ENCODE data around the gene PAFAH1B1. TPM values are rescaled to one million over a fixed set of nuclear protein-coding genes. Genes with fewer than 3 reads are reported as not detected.
"Not testable (repeated sequence)": the region's sequence is repeated elsewhere in the genome, so short reads cannot be mapped to it uniquely, and the experiment has no call there.

The PAFAH1B1 gene
- total and polyA plus RNA-seq, 5 donors = 39.1 to 128 (median 104) TPM

- Histone ChIP-seq H3K27me3 (ENCODE audit: control insufficient read depth, insufficient read depth) (no peaks in the 10 kb centered on the region), H3K4me3 (ENCODE audit: low read length) (no peak overlapping the region), H3K4me1 (ENCODE audit: control insufficient read depth, insufficient read depth, low read length) (no peaks in the 10 kb centered on the region), H3K27ac (ENCODE audit: low read length) (no peak overlapping the region), H3K9me3 (ENCODE audit: control insufficient read depth, low read length) (no peaks in the 10 kb centered on the region)
- intact Hi-C loops (cut with DNase I) = no loop called here
- DNase-seq = peak in 1 of 3 donors; percentile 55
- ATAC-seq = no peak
- WGBS = 94% methylated on average over 62 of the region's 62 CpGs
Measured at GRCh38 chr17:2691069-2691871, 97.8 kb downstream of the PAFAH1B1 start.

GRCh38 chr17:2691965-2692780 lies 98.7 kb downstream of the PAFAH1B1 start:
- intact Hi-C loops (cut with DNase I) = no loop called here
- DNase-seq = peak; percentile 16 to 71 (median 58)
- Histone ChIP-seq H3K4me3 (ENCODE audit: low read length) (no peak overlapping the region), H3K27me3 (ENCODE audit: control insufficient read depth, insufficient read depth) (no peaks in the 10 kb centered on the region), H3K9me3 (ENCODE audit: control insufficient read depth, low read length) (no peaks in the 10 kb centered on the region), H3K27ac (ENCODE audit: low read length) (no peak overlapping the region), H3K4me1 (ENCODE audit: control insufficient read depth, insufficient read depth, low read length) (no peaks in the 10 kb centered on the region)
- WGBS = 90% methylated on average over 66 of the region's 71 CpGs
- no peak for ATAC-seq

GRCh38 chr17:2692781-2693135 lies 99.3 kb downstream of the PAFAH1B1 start:
- no peaks in the 10 kb centered on the region for H3K27me3 ChIP-seq (ENCODE audit: control insufficient read depth, insufficient read depth)
- 97% methylated on average over 14 of the region's 14 CpGs for WGBS
- DNase-seq (no peak), ATAC-seq (no peak)
- H3K4me3 ChIP-seq (ENCODE audit: low read length) = no peak overlapping the region
- intact Hi-C loops (cut with DNase I) = no loop called here
- no peak overlapping the region for H3K27ac ChIP-seq (ENCODE audit: low read length)
- H3K9me3 ChIP-seq (ENCODE audit: control insufficient read depth, low read length) = no peaks in the 10 kb centered on the region
- H3K4me1 ChIP-seq (ENCODE audit: control insufficient read depth, insufficient read depth, low read length) = no peaks in the 10 kb centered on the region

- ATAC-seq (no peak), DNase-seq (peak in 1 of 3 donors; percentile 46)
- Histone ChIP-seq H3K4me1 (ENCODE audit: control insufficient read depth, insufficient read depth, low read length) (no peaks in the 10 kb centered on the region), H3K4me3 (ENCODE audit: low read length) (no peak overlapping the region), H3K27ac (ENCODE audit: low read length) (no peak overlapping the region), H3K9me3 (ENCODE audit: control insufficient read depth, low read length) (no peaks in the 10 kb centered on the region), H3K27me3 (ENCODE audit: control insufficient read depth, insufficient read depth) (no peaks in the 10 kb centered on the region)
- intact Hi-C loops (cut with DNase I) = no loop called here
- 91% methylated on average over 37 of the region's 37 CpGs for WGBS
Measured at GRCh38 chr17:2693561-2694380, 100.3 kb downstream of the PAFAH1B1 start.

GRCh38 chr17:2694381-2695242 lies 101.2 kb downstream of the PAFAH1B1 start:
- Histone ChIP-seq H3K27me3 (ENCODE audit: control insufficient read depth, insufficient read depth) (no peaks in the 10 kb centered on the region), H3K27ac (ENCODE audit: low read length) (no peak overlapping the region), H3K4me1 (ENCODE audit: control insufficient read depth, insufficient read depth, low read length) (no peaks in the 10 kb centered on the region), H3K9me3 (ENCODE audit: control insufficient read depth, low read length) (no peaks in the 10 kb centered on the region), H3K4me3 (ENCODE audit: low read length) (no peak overlapping the region)
- 89% methylated on average over 42 of the region's 42 CpGs for WGBS
- intact Hi-C loops (cut with DNase I) = no loop called here
- ATAC-seq (no peak), DNase-seq (no peak)

GRCh38 chr17:2695243-2695960 lies 101.9 kb downstream of the PAFAH1B1 start:
- intact Hi-C loops (cut with DNase I) = no loop called here
- Histone ChIP-seq H3K27ac (ENCODE audit: low read length) (no peak overlapping the region), H3K9me3 (ENCODE audit: control insufficient read depth, low read length) (no peaks in the 10 kb centered on the region), H3K27me3 (ENCODE audit: control insufficient read depth, insufficient read depth) (no peaks in the 10 kb centered on the region), H3K4me1 (ENCODE audit: control insufficient read depth, insufficient read depth, low read length) (no peaks in the 10 kb centered on the region), H3K4me3 (ENCODE audit: low read length) (no peak overlapping the region)
- ATAC-seq = no peak
- 91% methylated on average over 28 of the region's 28 CpGs for WGBS
- DNase-seq = no peak

- 86% methylated on average over 36 of the region's 36 CpGs for WGBS
- DNase-seq = no peak
- Histone ChIP-seq H3K27me3 (ENCODE audit: control insufficient read depth, insufficient read depth) (no peaks in the 10 kb centered on the region), H3K27ac (ENCODE audit: low read length) (no peak overlapping the region), H3K4me1 (ENCODE audit: control insufficient read depth, insufficient read depth, low read length) (no peaks in the 10 kb centered on the region), H3K4me3 (ENCODE audit: low read length) (no peak overlapping the region), H3K9me3 (ENCODE audit: control insufficient read depth, low read length) (no peaks in the 10 kb centered on the region)
- ATAC-seq = no peak
- intact Hi-C loops (cut with DNase I) = no loop called here
Measured at GRCh38 chr17:2695961-2696760, 102.7 kb downstream of the PAFAH1B1 start.

- intact Hi-C loops (cut with DNase I) = no loop called here
- ATAC-seq (no peak), DNase-seq (peak in 1 of 3 donors; percentile 45)
- 97% methylated on average over 40 of the region's 40 CpGs for WGBS
- no peaks in the 10 kb centered on the region for H3K4me1 ChIP-seq (ENCODE audit: control insufficient read depth, insufficient read depth, low read length)
- H3K9me3 ChIP-seq (ENCODE audit: control insufficient read depth, low read length) = no peaks in the 10 kb centered on the region
- no peak overlapping the region for H3K4me3 ChIP-seq (ENCODE audit: low read length)
- H3K27me3 ChIP-seq (ENCODE audit: control insufficient read depth, insufficient read depth) = no peaks in the 10 kb centered on the region
- H3K27ac ChIP-seq (ENCODE audit: low read length) = no peak overlapping the region
Measured at GRCh38 chr17:2697611-2698162, 104.2 kb downstream of the PAFAH1B1 start.

- H3K9me3 ChIP-seq (ENCODE audit: control insufficient read depth, low read length); intact Hi-C loops (cut with DNase I); DNase-seq; H3K4me1 ChIP-seq (ENCODE audit: control insufficient read depth, insufficient read depth, low read length); H3K27me3 ChIP-seq (ENCODE audit: control insufficient read depth, insufficient read depth); H3K27ac ChIP-seq (ENCODE audit: low read length); ATAC-seq; H3K4me3 ChIP-seq (ENCODE audit: low read length): not testable (repeated sequence)
- WGBS = 84% methylated on average over 18 of the region's 18 CpGs
Measured at GRCh38 chr17:2699216-2699805, 105.9 kb downstream of the PAFAH1B1 start.
